Inflammatory macrophage treated with lipopolysaccharide for 4 hours (primary cell): ENCODE results near the gene CCDC85A.

Source experiments
- DNase-seq: peaks from one replicate; pipeline ENCODE4 v3.0.0-alpha.2; 2020

CCDC85A gene

GRCh38 chr2:56379066-56379465 is 195.3 kb downstream of the CCDC85A start:
- DNase-seq: no peak

DNA sequence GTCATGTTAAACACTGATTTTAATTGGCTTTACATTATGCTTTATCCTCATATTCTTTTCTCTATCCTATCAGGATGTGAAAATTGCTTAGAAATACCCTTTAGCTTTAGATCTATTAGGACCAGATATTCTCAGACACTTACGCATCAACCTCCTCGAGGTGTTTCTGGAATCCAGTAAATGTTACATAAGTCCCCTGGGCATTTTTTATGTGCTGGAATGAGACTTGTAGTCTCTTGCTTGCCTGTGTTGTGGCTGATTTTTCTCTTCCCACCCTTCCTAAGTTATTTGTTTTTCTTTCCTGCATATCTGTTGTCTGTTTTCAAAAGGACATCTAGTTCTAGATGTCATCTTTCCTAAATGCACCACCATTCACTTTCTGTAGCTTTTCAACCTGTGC is 197.1 kb downstream of the CCDC85A start:
- no peak for DNase-seq

DNA sequence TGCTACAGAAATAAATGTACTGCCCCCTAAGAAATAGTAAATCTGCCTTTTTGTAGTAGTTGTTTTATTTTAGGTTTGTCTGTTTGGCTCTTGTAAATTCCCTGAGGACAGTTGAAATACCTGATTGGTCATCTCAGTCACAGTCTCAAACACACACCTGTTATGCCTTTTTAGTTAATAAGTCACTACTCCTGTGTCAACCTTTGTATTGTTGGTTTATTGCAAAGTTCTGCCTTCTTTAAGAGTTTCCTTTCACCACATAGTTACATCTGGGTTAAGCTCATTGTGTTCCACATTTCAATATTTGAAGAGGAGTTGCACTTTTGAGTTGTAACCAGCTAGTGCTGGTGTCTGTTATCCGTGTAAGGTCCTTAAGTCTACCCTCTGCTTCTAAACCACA is 198.7 kb downstream of the CCDC85A start:
- no peak for DNase-seq

DNA sequence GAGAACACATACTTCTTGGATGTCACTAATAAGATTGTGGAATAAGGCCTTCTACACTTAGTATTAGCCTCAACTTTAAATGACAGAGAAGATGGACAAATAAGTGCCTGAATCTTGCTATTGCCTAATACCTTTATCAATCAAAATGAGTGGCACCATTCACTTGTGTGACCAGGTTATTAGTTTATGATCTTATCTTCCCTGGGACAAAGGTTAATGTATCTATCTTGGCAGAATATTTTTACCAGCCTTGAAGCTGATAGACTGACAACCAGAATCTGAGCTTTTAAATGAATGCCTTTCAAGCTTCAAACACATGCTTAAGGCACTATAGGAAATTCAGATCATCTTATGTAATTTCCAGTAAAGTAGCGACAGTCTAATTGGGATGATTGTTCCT is 202.9 kb downstream of the CCDC85A start:
- no peak for DNase-seq

- no peak for DNase-seq
These were observed 206.9 kb downstream of the CCDC85A start for GRCh38 chr2:56390644-56391043.

DNA sequence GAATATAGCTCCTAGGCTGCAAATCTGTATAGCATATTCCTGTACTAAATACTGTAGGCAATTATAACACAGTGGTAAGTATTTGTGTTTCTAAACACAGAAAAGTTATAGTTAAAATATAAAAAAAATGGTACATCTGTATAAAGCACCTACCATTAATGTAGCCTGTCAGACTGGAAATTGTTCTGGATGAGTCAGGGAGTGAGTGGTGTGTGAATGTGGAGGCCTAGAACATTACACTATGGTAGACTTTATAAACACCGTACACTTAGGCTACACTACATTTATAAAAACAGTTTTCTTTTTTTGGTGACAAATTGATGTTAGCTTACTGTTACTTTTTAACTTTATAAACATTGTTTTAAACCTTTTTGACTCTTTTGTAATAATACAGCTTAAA is 226.3 kb downstream of the CCDC85A start:
- no peak for DNase-seq

DNA sequence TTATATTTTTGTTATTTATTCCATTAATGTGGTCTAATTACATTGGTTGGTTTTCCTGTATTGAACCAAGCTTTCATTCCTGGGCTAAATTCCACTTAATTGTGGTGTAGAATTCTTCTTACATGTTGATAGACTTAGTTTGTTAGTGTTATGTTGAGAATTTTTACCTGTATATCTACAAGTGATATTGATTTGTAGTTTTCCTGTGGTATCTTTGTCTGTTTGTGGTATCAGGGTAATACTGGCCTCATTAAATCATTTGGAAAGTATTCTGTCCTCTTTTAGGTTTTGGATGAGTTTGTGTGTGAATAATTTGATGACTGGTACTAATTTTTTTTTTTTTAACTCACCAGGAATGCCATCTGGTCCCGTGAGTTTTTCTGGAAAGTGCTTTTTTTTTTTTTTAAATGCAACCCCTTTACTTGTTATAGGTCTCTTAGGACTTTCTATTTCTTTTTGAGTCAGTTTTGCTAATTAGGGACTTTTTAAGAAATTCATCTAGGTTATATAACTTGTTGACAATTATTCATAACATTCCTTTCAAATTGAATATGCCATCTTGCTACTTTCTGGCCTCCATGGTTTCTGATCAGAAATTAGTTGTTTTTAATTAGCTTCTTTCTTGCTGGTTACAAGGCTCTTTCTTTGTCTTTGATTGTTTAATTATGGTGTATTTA is 232.8 kb downstream of the CCDC85A start:
- no peak for DNase-seq
